GM12874 (cell line): ENCODE results near the gene SERPINB10.

Experiments
- TF ChIP-seq, protein P1 (sequence below): IDR thresholded peaks from 2 replicates; pipeline ENCODE4 v1.5.1; 2011; ENCODE audit warnings: low read depth, mild to moderate bottlenecking, control low read depth, low read length, moderate library complexity; ENCODE audit not compliant: insufficient read depth

The SERPINB10 gene

DNA sequence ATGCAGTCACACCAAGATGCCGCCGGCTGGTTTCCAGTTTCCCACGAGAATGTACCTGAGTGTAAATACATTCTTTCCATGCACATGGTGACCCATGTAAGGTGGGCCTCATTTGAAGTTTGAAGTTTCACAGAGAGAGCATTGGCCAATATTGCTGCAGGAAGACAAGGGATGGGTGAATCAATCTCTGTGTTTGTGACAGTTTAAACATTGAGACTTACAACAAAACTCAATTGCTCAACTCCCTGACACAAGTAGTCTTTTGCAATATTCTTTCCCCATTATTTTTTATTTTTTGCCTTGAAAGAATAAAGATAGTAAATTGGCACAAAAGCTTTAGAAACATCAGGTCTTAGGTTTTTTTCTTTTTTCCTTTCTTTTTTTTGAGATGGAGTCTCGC is 15.2 kb upstream of the SERPINB10 start:
- TF ChIP-seq, protein P1, sequence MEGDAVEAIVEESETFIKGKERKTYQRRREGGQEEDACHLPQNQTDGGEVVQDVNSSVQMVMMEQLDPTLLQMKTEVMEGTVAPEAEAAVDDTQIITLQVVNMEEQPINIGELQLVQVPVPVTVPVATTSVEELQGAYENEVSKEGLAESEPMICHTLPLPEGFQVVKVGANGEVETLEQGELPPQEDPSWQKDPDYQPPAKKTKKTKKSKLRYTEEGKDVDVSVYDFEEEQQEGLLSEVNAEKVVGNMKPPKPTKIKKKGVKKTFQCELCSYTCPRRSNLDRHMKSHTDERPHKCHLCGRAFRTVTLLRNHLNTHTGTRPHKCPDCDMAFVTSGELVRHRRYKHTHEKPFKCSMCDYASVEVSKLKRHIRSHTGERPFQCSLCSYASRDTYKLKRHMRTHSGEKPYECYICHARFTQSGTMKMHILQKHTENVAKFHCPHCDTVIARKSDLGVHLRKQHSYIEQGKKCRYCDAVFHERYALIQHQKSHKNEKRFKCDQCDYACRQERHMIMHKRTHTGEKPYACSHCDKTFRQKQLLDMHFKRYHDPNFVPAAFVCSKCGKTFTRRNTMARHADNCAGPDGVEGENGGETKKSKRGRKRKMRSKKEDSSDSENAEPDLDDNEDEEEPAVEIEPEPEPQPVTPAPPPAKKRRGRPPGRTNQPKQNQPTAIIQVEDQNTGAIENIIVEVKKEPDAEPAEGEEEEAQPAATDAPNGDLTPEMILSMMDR, result no peak

DNA sequence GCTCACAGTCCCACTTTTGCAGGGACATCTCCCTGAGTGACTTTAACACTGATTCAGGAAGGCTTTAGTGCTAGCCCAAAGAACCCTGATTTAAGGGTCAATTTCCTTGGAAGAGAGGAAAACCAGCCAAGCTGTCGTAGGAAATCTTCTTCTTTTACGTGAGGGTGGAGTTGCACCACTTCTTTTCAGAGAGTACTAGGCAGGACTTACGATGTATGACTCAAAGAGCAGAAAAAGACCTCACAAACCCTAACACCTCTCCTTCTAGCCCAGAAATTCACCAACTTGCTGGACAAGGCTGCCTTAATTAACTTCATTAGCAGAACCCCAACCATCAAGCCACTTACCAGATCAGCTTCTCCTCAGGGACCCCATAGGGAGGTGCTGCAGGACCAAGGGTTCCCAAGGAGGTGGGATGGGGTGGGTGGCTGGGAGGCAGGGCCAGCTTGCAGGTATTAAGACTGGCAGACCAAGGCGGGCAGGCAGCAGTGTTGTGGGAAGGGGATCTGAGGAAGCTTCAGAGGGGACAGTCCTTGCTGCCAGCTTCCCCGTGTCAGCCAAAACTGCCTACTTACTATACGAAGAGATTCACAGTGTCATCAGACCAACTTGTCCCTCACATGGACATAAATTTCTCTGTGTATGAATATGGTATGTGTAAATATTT is 13.5 kb upstream of the SERPINB10 start:
- TF ChIP-seq, protein P1, result no peak

DNA sequence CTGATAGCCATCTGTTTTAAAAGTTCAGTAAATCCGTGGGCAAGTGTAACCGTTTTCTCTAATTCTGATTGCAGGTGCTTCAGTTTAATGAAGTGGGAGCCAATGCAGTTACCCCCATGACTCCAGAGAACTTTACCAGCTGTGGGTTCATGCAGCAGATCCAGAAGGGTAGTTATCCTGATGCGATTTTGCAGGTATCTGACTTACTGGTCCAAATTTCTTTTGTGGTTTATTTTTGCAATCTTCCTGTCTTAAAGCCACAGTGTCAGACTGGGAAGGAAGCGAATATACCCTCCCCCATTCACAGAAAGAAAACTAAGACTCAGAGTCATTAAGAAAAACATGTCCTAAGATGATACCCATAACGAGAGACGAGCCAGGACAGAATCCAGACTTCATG is 12.6 kb upstream of the SERPINB10 start:
- TF ChIP-seq, protein P1, result no peak

DNA sequence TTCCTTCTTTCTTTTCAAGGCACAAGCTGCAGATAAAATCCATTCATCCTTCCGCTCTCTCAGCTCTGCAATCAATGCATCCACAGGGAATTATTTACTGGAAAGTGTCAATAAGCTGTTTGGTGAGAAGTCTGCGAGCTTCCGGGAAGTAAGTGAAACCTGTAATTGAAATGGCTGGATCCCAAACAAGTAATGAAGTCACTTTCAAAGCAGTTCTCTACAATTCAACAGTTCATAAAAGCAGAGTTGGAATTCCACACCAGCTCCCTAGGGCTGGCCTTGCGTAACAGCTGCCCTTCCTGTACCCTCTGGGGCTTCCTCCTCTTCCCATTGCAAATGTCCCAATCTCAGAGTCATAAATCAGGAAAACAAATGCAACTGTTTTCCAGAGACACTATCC is 10.7 kb upstream of the SERPINB10 start:
- TF ChIP-seq, protein P1, result no peak

DNA sequence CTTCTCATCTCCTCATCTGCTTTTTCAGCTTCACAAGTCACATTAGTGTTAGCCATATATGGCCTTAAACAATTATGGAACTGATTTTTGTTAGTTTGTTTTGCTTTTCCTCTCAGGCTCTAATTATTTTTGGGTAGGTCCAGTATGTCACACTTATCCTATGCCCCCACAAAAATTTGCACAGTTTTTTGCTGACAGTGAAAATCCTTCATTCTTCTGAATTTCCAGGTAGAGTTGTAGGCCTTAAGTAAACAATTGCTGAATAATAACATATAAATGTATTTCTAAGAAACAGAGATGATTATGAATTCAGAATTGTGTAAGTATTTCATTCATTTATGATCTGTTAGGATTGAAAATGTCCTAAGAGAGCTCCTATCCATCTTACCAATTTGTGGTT is 8.6 kb upstream of the SERPINB10 start:
- TF ChIP-seq, protein P1, result no peak

DNA sequence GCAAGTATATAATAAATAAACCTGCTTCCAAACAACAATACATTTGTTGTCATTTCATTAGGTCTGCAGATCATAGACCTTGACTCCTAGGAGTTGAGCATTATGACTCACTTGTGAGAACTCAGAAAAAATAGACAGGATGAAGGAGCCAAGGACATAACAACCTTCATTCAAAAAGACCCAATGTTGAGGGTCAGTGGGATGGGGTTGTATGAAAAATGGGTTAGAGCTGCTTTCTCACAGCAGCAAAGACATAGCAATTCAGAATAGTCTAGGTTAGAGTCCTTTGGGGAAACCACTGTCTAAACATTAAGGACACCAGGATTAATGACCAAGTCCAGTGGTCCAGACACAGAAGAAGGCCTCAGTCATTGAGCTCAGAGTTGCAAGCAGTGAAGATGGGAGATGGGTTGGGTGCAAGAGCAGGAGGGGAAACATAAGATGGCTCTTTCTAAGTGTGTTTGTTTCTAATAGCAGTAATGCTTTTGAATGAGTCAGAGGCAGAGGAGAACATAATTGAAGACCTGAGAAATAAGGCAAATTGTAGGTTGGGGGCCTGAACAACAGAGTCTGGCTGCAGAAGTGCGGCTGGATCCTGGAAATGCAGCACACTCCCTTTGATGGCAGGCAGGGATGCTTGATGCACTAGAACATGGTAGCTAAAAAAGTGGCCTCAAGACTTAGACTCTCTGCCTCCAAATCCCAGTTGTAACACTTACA is 3.7 kb upstream of the SERPINB10 start:
- TF ChIP-seq, protein P1, result no peak

DNA sequence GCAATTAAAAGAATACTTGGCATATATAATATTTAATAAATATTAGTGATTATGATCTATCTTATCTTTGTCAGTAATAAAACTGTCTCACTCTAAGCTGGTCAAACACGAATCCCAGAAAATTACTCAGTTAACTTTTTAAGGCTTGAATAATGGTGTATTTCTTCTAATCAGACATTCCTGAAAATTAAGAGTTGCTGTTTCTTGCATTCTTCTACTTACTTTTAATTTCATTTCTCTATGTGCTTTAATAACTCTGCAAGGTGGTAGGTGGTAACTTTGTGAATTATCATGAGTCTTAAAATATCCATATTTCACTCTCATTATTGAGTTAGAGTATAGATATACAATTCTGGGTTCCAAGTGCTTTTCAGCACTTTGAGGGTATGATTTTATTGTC is 3.1 kb upstream of the SERPINB10 start:
- TF ChIP-seq, protein P1, result no peak
